Measurements from ENCODE around the gene SERINC1. TPM values are rescaled to one million over a fixed set of nuclear protein-coding genes. Genes with fewer than 3 reads are reported as not detected.

SERINC1 gene
- total and polyA plus RNA-seq, 9 of the 15 experiments (the other 6 are each of a cell fraction or from before 2014, with no cell fraction given) = 28.8 to 64.6 (median 39.7) TPM

DNA sequence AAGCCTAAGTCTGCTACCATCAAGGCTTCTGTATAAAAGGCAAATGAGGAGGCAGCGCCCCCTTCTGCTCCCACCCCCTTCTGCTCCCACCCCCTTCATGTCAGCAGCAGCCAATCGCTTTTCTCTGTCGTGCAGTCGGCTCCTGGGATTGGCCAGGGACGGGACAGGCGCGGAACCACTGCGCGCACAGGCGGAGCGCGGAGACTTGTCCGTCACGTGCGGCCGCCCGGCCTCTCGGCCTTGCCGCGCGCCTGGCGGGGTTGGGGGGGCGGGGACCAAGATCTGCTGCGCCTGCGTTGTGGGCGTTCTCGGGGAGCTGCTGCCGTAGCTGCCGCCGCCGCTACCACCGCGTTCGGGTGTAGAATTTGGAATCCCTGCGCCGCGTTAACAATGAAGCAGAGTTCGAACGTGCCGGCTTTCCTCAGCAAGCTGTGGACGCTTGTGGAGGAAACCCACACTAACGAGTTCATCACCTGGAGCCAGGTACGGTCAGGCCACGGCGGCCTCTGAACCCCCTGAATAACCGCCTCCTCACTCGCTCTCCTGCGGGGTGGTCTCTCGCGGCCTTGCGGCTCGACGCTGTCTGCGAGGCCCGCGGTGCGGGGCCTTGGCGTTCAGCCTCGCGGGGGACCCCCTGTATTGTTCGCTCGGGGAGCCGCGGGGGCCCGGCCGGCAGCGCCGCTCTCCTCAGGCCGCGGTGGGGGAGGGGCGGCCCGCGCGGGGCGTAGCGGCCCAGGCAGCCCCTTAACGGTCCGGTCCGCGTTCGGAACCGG, 72.1 kb downstream of the SERINC1 start, which contains the start of gene HSF2 (continued):
- TF ChIP-seq, protein P1, sequence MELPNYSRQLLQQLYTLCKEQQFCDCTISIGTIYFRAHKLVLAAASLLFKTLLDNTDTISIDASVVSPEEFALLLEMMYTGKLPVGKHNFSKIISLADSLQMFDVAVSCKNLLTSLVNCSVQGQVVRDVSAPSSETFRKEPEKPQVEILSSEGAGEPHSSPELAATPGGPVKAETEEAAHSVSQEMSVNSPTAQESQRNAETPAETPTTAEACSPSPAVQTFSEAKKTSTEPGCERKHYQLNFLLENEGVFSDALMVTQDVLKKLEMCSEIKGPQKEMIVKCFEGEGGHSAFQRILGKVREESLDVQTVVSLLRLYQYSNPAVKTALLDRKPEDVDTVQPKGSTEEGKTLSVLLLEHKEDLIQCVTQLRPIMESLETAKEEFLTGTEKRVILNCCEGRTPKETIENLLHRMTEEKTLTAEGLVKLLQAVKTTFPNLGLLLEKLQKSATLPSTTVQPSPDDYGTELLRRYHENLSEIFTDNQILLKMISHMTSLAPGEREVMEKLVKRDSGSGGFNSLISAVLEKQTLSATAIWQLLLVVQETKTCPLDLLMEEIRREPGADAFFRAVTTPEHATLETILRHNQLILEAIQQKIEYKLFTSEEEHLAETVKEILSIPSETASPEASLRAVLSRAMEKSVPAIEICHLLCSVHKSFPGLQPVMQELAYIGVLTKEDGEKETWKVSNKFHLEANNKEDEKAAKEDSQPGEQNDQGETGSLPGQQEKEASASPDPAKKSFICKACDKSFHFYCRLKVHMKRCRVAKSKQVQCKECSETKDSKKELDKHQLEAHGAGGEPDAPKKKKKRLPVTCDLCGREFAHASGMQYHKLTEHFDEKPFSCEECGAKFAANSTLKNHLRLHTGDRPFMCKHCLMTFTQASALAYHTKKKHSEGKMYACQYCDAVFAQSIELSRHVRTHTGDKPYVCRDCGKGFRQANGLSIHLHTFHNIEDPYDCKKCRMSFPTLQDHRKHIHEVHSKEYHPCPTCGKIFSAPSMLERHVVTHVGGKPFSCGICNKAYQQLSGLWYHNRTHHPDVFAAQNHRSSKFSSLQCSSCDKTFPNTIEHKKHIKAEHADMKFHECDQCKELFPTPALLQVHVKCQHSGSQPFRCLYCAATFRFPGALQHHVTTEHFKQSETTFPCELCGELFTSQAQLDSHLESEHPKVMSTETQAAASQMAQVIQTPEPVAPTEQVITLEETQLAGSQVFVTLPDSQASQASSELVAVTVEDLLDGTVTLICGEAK (IDR thresholded peaks at IDR 0.05) = no peak
- TF ChIP-seq, protein P1 (CRISPR knock-in tag; IDR thresholded peaks at IDR 0.05) = no peak
- TF ChIP-seq BRCA1 (IDR thresholded peaks at IDR 0.05) (no peak), BRCA1 (CRISPR knock-in tag; IDR thresholded peaks at IDR 0.05) (no peak), CBFA2T3 (IDR thresholded peaks at IDR 0.05) (no peak), ETS2 (tag; IDR thresholded peaks at IDR 0.05; ENCODE audit: borderline replicate concordance, poor library complexity, severe bottlenecking) (no peak), NELFE (IDR thresholded peaks at IDR 0.05; ENCODE audit: insufficient read depth, insufficient read length) (no peak), RB1 (IDR thresholded peaks at IDR 0.05; ENCODE audit: low read depth) (peak; percentile 84), CHD1 (IDR thresholded peaks at IDR 0.05; ENCODE audit: low read length) (no peak), GATAD2B (IDR thresholded peaks at IDR 0.05; ENCODE audit: borderline replicate concordance) (no peak; the same call in 1 of the 2 replicates), ZNF146 (CRISPR knock-in tag; IDR thresholded peaks at IDR 0.05; ENCODE audit: unreplicated experiment) (no peak)
- TF ChIP-seq, protein P2, sequence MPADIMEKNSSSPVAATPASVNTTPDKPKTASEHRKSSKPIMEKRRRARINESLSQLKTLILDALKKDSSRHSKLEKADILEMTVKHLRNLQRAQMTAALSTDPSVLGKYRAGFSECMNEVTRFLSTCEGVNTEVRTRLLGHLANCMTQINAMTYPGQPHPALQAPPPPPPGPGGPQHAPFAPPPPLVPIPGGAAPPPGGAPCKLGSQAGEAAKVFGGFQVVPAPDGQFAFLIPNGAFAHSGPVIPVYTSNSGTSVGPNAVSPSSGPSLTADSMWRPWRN (IDR thresholded peaks at IDR 0.05; ENCODE audit: low read depth) = peak; percentile 40
- TF ChIP-seq, protein P3, sequence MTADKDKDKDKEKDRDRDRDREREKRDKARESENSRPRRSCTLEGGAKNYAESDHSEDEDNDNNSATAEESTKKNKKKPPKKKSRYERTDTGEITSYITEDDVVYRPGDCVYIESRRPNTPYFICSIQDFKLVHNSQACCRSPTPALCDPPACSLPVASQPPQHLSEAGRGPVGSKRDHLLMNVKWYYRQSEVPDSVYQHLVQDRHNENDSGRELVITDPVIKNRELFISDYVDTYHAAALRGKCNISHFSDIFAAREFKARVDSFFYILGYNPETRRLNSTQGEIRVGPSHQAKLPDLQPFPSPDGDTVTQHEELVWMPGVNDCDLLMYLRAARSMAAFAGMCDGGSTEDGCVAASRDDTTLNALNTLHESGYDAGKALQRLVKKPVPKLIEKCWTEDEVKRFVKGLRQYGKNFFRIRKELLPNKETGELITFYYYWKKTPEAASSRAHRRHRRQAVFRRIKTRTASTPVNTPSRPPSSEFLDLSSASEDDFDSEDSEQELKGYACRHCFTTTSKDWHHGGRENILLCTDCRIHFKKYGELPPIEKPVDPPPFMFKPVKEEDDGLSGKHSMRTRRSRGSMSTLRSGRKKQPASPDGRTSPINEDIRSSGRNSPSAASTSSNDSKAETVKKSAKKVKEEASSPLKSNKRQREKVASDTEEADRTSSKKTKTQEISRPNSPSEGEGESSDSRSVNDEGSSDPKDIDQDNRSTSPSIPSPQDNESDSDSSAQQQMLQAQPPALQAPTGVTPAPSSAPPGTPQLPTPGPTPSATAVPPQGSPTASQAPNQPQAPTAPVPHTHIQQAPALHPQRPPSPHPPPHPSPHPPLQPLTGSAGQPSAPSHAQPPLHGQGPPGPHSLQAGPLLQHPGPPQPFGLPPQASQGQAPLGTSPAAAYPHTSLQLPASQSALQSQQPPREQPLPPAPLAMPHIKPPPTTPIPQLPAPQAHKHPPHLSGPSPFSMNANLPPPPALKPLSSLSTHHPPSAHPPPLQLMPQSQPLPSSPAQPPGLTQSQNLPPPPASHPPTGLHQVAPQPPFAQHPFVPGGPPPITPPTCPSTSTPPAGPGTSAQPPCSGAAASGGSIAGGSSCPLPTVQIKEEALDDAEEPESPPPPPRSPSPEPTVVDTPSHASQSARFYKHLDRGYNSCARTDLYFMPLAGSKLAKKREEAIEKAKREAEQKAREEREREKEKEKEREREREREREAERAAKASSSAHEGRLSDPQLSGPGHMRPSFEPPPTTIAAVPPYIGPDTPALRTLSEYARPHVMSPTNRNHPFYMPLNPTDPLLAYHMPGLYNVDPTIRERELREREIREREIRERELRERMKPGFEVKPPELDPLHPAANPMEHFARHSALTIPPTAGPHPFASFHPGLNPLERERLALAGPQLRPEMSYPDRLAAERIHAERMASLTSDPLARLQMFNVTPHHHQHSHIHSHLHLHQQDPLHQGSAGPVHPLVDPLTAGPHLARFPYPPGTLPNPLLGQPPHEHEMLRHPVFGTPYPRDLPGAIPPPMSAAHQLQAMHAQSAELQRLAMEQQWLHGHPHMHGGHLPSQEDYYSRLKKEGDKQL (CRISPR knock-in tag; IDR thresholded peaks at IDR 0.05; ENCODE audit: borderline replicate concordance) = no peak
